ENCODE data around the gene PATJ.
"Not testable (repeated sequence)": the region's sequence is repeated elsewhere in the genome, so short reads cannot be mapped to it uniquely, and the experiment has no call there.

- not testable (repeated sequence) for TF ChIP-seq CTCF (IDR thresholded peaks at IDR 0.05; ENCODE audit: insufficient read depth, low read length); REST (IDR thresholded peaks at IDR 0.05; ENCODE audit: insufficient replicate concordance, low read depth); SPI1 (IDR thresholded peaks at IDR 0.05; ENCODE audit: borderline replicate concordance, low read depth); POLR2AphosphoS5 (IDR thresholded peaks at IDR 0.05; ENCODE audit: low read depth); GABPA (IDR thresholded peaks at IDR 0.05; ENCODE audit: low read depth)
Observed at GRCh38 chr1:61966450-61967225, 224.4 kb downstream of the PATJ start.

Data from HL-60 (cell line).